ENCODE measurements around the gene RETREG3.

DNA sequence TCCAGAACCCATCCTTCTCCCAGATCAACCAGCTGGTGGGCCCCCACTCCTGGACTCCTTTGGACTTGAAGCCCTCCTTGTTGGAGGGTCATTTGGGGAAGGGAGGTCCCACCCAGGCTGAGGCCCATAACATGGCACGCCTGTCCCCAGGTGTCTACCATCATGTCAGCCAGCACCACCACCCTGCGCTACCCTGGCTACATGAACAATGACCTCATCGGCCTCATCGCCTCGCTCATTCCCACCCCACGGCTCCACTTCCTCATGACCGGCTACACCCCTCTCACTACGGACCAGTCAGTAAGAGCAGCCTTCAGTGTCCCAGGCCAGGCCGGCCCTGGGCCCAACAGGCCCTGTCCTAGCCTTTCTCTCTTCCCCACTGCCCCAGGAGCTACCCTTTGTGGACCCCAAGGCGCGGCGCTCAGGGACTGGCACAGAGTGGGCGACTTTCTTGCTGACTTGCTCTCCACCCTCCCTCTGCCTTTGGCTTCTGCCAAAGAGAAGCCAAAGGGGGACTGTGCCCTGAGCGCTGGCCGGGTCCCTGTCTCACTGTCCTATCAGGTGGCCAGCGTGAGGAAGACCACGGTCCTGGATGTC, 4.6 kb upstream of the RETREG3 start:
- TF ChIP-seq, protein P1, sequence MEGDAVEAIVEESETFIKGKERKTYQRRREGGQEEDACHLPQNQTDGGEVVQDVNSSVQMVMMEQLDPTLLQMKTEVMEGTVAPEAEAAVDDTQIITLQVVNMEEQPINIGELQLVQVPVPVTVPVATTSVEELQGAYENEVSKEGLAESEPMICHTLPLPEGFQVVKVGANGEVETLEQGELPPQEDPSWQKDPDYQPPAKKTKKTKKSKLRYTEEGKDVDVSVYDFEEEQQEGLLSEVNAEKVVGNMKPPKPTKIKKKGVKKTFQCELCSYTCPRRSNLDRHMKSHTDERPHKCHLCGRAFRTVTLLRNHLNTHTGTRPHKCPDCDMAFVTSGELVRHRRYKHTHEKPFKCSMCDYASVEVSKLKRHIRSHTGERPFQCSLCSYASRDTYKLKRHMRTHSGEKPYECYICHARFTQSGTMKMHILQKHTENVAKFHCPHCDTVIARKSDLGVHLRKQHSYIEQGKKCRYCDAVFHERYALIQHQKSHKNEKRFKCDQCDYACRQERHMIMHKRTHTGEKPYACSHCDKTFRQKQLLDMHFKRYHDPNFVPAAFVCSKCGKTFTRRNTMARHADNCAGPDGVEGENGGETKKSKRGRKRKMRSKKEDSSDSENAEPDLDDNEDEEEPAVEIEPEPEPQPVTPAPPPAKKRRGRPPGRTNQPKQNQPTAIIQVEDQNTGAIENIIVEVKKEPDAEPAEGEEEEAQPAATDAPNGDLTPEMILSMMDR (IDR thresholded peaks at IDR 0.05; ENCODE audit: insufficient read depth, low read length, poor library complexity, severe bottlenecking): no peak
- TF ChIP-seq EZH2phosphoT487 (conservative IDR thresholded peaks at IDR 0.05; ENCODE audit: low read length): no peak

All from SU-DHL-6 (cell line).